Choroid plexus epithelial cell (primary cell): ENCODE data around the gene INTS2.

Experiments
- DNase-seq: peaks from one replicate; pipeline ENCODE4 v3.0.0-alpha.2; 2010; ENCODE audit warnings: low read depth
- H3K4me3 ChIP-seq: 2 replicates; pipeline ENCODE4 v1.5.1; 2011; ENCODE audit warnings: low read depth, mild to moderate bottlenecking, control low read depth, low read length, moderate library complexity
- CTCF ChIP-seq: conservative IDR thresholded peaks from 2 replicates; pipeline ENCODE4 v1.5.1; 2011; ENCODE audit warnings: low read depth, mild to moderate bottlenecking, control low read depth, inconsistent platforms, low read length, moderate library complexity

The INTS2 gene

DNA sequence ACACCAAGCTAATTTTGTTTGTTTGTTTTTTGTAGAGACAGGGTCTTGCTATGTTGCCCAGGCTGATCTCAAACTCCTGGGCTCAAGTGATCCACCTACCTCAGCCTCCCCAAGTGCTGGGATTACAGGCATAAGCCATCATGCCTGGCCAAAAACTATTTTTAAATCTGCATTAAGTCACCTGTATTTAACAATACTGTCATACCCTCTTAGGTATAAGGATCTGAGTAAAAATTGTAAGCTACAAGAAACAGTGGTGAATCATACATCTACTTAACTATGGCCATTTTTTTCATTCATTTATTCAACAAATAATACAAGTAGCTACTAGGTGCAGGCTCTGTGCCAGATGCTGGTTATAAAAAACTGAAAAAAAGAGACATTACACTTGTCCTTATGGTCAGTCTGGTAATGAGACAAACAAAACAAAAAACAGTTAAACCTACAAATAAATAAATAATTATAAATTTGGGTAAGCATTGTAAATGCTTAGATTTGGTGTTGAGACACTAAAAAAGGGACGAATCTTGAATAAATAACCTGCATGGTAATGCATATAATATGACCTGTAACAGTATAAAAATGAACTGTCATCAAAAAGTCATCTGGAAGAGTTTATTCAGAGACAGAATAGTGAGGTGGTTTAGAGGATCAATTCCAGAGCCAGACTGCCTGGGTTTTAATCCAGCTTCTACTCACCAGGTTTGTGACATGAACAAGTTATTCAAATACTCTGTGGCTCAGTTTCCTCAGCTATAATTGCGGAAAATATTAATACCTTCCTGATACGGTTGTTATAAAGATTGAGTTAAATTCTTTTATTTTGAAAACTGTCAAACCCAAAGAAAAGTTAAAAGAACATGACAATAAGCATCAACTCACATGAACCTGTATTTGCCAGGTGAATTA, 91.3 kb downstream of the INTS2 start:
- DNase-seq = no peak
- H3K4me3 ChIP-seq = no peak overlapping the region
- TF ChIP-seq CTCF = no peak

DNA sequence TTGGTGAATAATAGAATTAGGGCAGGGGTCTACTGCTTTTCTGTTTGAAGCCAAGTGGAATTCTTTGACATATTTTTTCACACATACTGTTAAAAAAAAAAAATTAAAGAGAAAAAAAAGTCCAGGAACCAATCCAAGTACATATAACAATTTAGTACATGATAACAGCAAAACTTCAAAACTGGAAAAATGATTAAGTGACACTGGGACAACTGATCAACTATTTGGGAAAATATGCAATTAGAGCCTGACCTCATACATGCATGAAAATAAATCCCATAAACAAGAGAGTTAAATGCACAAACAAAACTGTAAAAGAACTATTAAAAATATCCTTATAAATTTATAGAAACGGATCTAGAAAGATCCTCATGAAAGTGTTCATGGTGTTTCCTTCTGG, 92.2 kb downstream of the INTS2 start:
- no peak overlapping the region for H3K4me3 ChIP-seq
- no peak for DNase-seq
- TF ChIP-seq CTCF = no peak

GRCh38 chr17:61834610-61835009, 93.2 kb downstream of the INTS2 start:
- DNase-seq = no peak
- no peak for TF ChIP-seq CTCF
- no peak overlapping the region for H3K4me3 ChIP-seq

GRCh38 chr17:61833536-61834193, 94.1 kb downstream of the INTS2 start:
- DNase-seq = peak; percentile 80
- no peak for TF ChIP-seq CTCF

GRCh38 chr17:61832463-61832862, 95.3 kb downstream of the INTS2 start:
- TF ChIP-seq CTCF = no peak
- no peak for DNase-seq
- no peak overlapping the region for H3K4me3 ChIP-seq

More at GRCh38 chr17:61833536-61834193, 94.1 kb downstream of the INTS2 start:
- no peak overlapping the region for H3K4me3 ChIP-seq

DNA sequence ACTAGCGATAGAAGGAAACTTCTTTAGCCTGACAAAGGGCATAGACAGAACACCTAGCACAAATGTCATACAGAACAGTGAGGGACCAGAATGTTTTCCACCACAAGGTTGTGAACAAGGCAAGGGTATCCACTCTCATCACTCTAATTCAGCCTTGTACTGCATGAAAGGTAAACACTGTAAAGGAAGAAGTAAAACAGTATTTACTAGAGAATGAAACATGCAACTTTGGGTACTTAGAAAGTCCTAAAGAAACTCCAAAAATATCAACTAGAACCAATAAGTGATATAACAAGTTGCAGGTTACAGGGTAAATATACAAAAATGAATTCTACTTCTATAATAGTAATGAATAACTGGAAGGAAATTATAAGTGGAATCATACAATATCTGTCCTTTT, 96.7 kb downstream of the INTS2 start:
- no peak for DNase-seq

More for the DNA sequence above, 96.7 kb downstream of the INTS2 start:
- no peak for TF ChIP-seq CTCF
- H3K4me3 ChIP-seq = no peak overlapping the region
